Measurements from ENCODE around the gene SMURF1.

SMURF1 gene

GRCh38 chr7:99141841-99142726 is 1.8 kb downstream of the SMURF1 start:
- peak; percentile 16 for DNase-seq (ENCODE audit: low read depth, low spot score)

DNA sequence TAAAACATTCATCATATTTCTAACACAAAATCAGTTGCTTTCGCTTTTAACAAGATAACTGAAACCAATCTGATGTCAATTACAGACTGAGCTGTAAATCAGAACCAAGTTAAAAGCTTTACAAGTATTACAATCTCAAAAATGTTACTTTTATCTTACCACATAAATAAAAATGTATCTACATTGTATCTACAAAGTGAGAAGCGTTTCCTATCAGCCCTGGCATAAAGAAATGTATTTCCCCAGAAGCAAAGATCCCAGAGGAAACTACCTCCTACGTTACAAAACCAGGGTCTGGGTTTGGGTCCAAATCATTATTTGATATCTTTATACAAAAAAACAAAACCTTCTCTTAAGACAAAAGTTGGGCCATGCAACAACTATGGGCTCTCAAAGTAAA is 2.6 kb downstream of the SMURF1 start:
- DNase-seq (ENCODE audit: low read depth, low spot score): no peak

DNA sequence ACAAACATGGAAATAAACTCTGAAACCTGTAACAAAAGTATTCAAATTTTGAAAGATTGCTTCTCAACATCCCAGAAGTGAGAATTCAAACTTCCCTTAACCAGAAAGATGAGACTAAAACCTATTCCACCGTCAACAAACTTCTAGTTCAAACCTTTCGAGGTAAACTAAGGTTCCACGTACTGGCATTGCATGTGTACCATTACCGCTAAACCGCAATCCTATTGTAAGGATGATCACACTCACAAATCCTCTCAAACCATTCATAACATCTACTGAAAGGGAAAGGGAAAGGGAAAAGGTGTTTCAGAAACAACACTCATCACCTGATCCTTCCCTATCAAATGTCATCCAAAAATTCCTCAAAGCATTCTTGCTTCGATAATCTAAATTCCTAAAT is 3.1 kb downstream of the SMURF1 start:
- DNase-seq (ENCODE audit: low read depth, low spot score): no peak

DNA sequence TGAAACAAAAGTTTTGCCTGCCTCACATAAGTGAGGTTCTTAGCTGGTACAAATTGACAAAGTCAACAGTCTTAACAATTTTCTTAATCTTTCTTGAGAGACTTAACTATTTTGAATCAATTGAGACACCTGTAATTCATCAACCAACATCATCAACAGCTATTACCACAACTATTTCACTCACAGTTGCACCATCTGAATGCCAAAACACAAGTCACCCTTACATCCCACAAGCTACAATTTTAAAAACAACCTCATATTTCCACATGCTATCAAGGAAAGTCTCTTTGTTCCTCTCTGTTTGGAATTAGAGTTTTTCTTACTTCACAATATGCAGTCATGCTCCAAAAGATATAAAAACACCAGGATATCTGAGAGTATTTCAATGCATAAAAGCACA is 4.9 kb downstream of the SMURF1 start:
- no peak for DNase-seq (ENCODE audit: low read depth, low spot score)

DNA sequence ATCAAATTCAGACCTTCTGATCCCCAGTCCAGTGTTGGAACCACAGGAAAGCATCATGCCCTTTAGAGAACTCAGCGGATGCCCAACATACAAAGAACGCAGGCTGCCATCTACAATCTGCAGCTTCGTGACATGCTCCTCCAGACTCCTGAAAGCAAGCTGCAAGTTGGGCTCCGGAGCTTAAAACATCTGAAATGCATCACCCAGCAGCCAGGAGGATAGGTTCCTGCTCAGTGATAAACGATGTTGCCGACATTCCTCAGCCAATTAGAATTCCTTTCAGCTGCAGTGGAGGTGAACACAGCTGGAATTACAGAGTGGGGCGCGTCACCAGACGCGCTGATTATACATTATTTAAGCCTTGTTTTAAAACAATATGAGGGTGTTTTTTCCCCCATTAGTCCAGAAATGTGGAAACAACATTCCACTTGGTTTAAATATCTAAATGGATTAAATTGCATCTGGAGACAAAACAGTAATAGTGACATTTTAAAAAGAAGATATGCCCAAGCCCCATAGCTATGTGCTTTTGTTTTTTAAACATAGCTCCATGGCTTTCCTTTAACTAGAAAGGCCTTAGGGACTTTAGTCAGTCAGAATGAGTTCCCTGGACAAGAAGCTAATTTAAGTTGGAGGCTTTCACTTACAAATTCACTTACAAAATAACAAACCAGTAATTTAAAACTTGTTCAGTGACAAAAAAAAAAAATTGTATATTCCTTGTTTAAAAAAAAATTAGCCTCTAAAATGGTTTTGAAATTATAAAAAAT is 6.3 kb downstream of the SMURF1 start:
- no peak for DNase-seq (ENCODE audit: low read depth, low spot score)

GRCh38 chr7:99135938-99136337 is 8.0 kb downstream of the SMURF1 start:
- no peak for DNase-seq (ENCODE audit: low read depth, low spot score)

- DNase-seq (ENCODE audit: low read depth, low spot score): no peak
These were observed 9.9 kb downstream of the SMURF1 start for GRCh38 chr7:99133766-99134564.

DNA sequence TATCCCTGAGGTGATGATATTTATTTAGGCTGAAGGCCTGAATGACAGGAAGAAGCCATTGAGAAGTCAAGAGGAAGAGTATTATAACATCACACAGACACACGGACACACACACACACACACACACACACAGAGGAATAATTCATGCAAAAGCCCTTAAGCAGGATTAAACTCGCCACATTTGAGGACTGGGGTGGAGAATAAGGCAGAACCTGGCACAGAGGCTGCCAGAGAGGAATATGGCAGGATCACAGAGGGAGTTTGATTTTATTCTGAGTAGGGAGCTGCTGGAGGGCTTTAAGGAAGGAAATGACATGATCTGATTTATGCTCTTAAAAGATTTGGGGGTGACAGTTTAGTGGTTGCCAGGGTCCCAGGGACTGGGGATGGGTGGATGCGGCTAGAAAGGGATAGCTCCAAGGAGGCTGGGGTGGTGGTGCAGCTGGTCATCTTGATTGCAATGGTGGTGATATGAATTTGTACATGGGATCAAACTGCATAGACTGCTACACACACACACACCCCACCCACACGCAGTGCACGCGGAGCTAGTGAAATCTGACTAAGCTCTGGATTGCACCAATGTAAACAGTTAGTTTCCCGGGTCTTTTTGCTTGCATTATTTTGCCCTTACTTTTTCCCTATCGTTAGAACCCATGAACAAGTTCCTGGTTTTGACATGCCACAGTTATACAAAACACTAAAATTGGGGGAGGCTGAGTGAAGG is 11.2 kb downstream of the SMURF1 start:
- no peak for DNase-seq (ENCODE audit: low read depth, low spot score)

GRCh38 chr7:99131290-99131689 is 12.6 kb downstream of the SMURF1 start:
- no peak for DNase-seq (ENCODE audit: low read depth, low spot score)

DNA sequence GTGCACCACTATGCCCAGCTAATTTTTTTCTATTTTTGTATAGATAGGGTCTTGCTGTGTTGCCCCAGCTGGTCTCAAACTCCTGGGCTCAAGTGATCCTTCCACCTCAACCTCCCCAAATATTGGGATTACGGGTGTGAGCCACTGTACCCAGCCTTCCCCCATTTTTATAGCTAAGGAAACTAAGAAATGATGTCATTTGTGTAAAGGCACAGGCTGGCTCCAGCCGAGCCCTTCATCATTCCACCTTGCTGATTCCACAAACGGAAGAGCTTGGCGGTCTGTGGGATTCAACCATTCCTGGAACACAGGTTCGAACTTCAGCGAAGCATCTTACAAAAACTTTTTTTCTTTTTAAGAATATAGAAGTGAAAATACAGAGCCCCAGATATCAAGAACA is 14.4 kb downstream of the SMURF1 start:
- no peak for DNase-seq (ENCODE audit: low read depth, low spot score)

GRCh38 chr7:99129001-99129400 is 14.9 kb downstream of the SMURF1 start:
- DNase-seq (ENCODE audit: low read depth, low spot score): no peak

GRCh38 chr7:99128076-99128950 is 15.6 kb downstream of the SMURF1 start:
- no peak for DNase-seq (ENCODE audit: low read depth, low spot score)

DNA sequence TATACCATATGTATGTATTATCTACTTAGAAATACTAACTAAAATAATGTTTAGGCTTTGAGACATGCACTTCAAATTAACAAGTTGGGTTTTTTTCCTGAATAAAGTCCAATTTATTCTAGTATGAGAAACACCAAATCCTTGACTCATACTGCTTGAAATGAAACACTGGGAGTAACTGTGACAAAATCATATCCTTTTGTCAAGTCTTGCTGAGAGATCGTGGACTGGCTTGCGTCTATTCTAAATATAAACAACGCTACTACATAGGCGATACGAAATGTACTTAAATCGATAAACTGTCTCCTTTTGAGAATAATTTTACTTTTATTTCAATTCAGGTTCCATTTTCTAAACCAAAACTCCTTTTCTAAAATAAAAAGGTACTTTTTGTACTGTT is 16.3 kb downstream of the SMURF1 start:
- DNase-seq (ENCODE audit: low read depth, low spot score): no peak

DNA sequence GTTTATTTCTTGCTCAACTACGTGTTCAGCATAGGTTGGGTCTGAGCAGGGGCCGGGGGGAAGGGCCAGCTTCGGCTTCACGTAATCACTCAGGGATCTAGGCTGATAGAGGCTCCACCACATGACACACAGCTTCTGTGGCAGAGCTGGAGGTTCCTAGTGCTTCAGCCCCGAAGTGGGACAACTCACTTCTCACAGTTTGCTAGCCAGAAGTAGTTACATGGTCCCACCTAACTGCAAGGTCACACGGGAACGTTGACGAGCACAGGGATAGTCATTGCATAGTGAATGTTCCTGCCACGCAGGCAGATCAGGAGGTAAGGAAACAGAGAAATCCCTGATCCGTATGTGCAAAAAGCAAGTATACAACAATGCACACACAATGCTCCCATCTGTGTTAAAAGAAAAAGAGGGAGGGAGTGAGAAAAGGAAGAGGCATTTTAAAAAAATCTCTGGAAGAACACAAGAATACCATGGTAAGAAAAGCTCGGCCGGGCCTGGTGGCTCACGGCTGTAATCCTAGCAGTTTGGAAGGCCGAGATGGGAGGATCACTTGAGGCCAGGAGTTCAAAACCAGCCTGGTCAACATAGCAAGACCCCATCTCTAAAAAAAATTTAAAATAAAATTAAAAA is 16.9 kb downstream of the SMURF1 start:
- no peak for DNase-seq (ENCODE audit: low read depth, low spot score)

DNA sequence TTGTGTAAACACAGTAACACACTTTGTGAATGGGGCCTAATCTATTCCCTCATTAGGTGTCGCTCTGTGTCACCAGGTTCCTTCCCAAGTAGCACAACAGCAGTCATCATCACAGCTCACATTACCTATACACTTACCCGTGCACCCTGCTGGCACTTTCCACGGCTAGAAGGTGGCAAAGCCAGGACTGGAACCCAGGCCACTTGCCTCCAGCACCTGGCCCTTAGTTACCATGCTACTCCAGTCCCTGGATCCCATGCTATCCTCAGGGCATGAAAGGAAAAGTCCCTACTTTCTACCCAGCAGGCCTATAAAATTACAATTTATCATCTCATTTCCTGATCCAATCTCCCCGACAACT is 18.4 kb downstream of the SMURF1 start:
- no peak for DNase-seq (ENCODE audit: low read depth, low spot score)

- no peak for DNase-seq (ENCODE audit: low read depth, low spot score)
These were observed 19.0 kb downstream of the SMURF1 start for GRCh38 chr7:99124751-99125504.

DNA sequence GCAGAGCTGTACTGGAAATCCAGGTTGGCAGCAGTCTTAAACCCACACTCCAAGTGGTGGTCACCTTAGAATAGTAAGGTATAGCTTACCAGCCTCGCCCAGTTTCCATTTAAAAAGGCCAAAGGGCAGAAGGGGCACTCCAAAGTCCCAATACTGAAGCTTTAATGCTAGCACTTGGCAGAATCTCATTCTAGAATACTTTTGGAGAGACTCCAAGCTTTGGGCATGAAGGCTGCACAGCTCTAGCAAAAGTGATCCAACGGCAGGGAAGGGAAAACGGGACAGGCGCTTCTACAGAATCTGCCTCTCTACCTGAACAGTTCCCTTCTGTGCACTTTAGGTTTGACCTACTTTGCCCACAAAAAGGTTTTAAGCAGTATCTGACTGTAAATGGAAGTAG is 19.7 kb downstream of the SMURF1 start:
- no peak for DNase-seq (ENCODE audit: low read depth, low spot score)

- no peak for DNase-seq (ENCODE audit: low read depth, low spot score)
These were observed 20.3 kb downstream of the SMURF1 start for GRCh38 chr7:99123571-99124033.

GRCh38 chr7:99122762-99123161 is 21.1 kb downstream of the SMURF1 start:
- no peak for DNase-seq (ENCODE audit: low read depth, low spot score)

All from activated naive CD8-positive, alpha-beta T cell treated with anti-CD3 and anti-CD28 coated beads, Interleukin-2, amount 50 U/mL, for 16 hours (primary cell).